GM18868 (cell line): ENCODE measurements around the gene C1orf216.
A peak's percentile ranks its signal among the peaks of the same experiment; 100 is the strongest.
"Not testable (repeated sequence)": the region's sequence is repeated elsewhere in the genome, so short reads cannot be mapped to it uniquely, and the experiment has no call there.

Source experiments
- ATAC-seq: cut with Tn5 transposase; IDR thresholded peaks from one replicate; pipeline ENCODE4 v1.9.1; 2021; ENCODE audit warnings: mild to moderate bottlenecking, moderate library complexity; ENCODE audit not compliant: unreplicated experiment

Gene C1orf216

GRCh38 chr1:35718492-35719336 lies at the start of gene C1orf216:
Gene C1orf216 (minus strand): TSS chr1:35718884. CDS start chr1:35716321, 2,563 bp downstream.
- no peak for ATAC-seq

GRCh38 chr1:35764283-35764682 lies 45.6 kb upstream of the C1orf216 start:
- ATAC-seq = no peak

GRCh38 chr1:35763201-35763600 lies 44.5 kb upstream of the C1orf216 start:
- no peak for ATAC-seq

DNA sequence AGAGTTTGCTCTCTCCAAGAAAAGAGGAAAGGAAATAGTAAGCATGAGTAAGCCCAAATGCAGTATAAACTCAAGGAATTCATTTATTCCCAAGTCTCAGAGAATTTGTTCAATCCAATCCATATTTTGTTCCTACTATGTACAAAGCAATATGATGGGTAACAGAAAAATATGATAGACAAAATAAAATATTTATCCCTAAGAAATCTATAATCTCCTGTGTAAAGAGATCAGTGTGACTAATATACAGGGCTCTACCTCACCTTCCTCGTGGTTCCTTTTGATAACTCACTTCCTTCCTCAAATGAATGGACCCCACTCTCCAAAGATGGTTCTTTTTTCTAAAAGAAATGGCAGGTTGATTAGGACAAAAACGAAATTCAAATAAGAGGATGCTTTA lies 43.5 kb upstream of the C1orf216 start:
- no peak for ATAC-seq

DNA sequence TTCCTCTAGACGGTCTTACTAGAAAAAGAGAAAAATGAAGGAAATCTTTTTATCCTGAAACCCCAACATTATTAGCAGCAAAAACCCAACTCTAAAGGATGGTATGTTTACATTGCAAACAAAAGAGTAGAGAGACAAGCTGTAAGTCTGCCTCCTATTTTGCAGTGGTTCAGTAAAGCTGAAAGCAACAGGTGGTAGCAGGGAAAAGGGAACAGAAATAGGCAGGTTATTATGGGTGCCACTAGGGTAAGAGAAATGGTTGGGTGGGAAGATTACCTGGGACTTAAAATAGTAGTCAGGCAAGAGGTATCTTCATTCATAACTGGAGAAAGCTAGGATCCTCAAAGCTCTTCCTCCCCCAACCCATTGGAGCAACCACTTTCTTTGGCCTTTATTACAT lies 37.4 kb upstream of the C1orf216 start:
- ATAC-seq = no peak

GRCh38 chr1:35753626-35754260 lies 35.1 kb upstream of the C1orf216 start:
- no peak for ATAC-seq

DNA sequence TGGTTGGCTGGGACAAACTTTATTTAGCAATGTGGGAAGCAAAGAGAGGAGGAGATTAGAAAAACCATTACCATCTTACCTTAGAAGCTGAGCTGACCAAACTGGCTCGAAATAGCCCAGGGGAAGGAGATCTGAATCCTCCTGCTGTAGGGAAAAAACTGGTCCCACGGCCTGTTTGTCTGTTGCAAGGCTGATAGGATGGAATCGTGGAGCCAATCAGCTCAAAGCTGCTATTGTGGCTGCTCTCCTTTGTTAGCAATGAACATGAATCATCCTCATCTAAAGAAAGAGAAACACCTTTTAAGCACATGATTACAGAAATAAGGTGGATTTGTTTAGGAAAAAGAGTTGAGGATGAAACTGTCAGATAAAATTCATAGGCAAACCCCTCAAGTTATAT lies 29.6 kb upstream of the C1orf216 start:
- no peak for ATAC-seq

GRCh38 chr1:35745124-35745730 lies 26.5 kb upstream of the C1orf216 start:
- no peak for ATAC-seq

DNA sequence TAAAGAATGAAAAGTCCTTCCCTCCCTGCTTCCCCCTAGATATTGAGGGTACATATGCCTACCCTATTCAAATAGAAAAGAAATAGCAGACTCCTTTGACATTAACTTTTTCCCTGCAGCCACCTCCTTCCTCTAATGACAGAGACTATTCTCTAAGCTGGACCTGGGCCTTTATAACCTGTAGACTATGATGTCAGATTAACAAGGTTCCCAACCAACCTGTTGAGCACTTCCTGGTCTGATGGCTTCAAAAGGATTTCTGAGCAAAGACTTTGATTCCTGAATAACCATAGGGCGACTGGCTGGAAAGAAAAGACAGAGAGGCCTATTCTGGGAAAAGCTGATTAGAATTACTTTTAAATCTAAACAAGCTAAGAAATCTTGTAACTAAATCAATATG lies 18.4 kb upstream of the C1orf216 start:
- ATAC-seq = no peak

DNA sequence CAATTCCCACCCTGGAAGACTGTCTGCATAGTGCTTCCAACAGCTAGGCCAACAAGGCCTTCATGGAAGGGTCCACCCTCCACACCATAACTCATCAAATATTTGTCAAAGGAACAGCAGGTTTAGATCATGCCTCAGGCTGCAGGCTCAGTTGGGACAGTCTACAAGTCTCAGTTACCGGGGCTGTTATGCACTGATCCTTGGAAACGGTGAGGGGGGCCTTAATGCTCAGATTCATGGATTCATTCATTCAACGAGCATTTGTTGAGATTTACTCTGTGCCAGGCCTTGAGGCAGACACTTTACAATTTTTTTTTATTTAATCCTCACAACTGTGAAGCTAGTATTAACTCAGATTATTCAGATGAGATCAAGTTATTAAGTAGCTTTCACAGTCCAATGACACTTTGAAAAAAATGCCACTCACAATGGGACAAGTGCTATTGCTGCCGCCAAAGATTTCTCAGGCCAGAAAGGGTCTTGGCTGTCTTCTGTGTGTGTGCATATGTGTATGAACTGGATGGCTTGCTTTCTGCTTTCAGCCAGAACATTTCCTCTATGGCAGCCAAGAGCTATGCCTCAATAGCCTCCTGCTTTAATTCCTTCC lies 8.9 kb upstream of the C1orf216 start:
- ATAC-seq = no peak

GRCh38 chr1:35726450-35727433 lies 8.1 kb upstream of the C1orf216 start:
- ATAC-seq = no peak

GRCh38 chr1:35725596-35725995 lies 6.9 kb upstream of the C1orf216 start:
- no peak for ATAC-seq

- no peak for ATAC-seq
These were observed 690 bp downstream of the C1orf216 start for GRCh38 chr1:35717911-35718476.

- peak; percentile 45 for ATAC-seq
These were observed 3.1 kb downstream of the C1orf216 start for GRCh38 chr1:35715568-35716002.

- ATAC-seq = no peak
These were observed 3.6 kb downstream of the C1orf216 start for GRCh38 chr1:35714921-35715567.

DNA sequence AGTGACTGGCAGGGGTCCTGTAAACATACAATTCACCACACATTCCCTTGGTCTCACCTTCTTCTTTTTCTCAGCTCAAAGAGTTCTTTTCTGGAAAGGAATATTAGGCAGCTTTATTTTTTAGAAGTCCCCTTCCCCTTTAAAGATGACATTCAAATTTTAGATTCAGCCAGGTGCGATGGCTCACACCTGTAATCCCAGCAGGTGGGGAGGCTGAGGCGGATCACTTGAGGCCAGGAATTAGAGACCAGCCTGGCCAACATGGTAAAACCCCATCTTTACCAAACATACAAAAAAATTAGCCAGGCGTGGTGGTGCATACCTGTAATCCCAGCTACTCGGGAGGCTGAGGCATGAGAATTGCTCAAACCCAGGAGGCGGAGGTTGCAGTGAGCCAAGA lies 7.6 kb downstream of the C1orf216 start:
- not testable (repeated sequence) for ATAC-seq

GRCh38 chr1:35708952-35709351 lies 9.7 kb downstream of the C1orf216 start:
- no peak for ATAC-seq

GRCh38 chr1:35708441-35708921 lies 10.2 kb downstream of the C1orf216 start:
- ATAC-seq = no peak
